Mesenchymal stem cell (in vitro differentiated cells and primary cell): Measurements from ENCODE around the gene NMUR1.

ENCODE experiments used
- DNase-seq: peaks from one replicate; pipeline ENCODE4 v3.0.0-alpha.2; 2013
- H2AFZ ChIP-seq: one replicate; pipeline ENCODE4 v1.6.1; 2013; ENCODE audit warnings: low read depth, mild to moderate bottlenecking, control low read depth, inconsistent platforms, low read length, moderate library complexity
- H2AK5ac ChIP-seq: 2 replicates; pipeline ENCODE4 v1.6.1; 2013; ENCODE audit warnings: low read length, moderate library complexity, mild to moderate bottlenecking, inconsistent platforms; ENCODE audit not compliant: severe bottlenecking
- H2BK120ac ChIP-seq: one replicate; pipeline ENCODE4 v1.6.1; 2013; ENCODE audit warnings: low read depth, mild to moderate bottlenecking, inconsistent platforms, low read length, moderate library complexity
- H2BK12ac ChIP-seq, 2 experiments: one replicate each; pipeline ENCODE4 v1.6.1; 2013; ENCODE audit warnings: inconsistent platforms in 2 of 2, low read length in 2 of 2, mild to moderate bottlenecking in 2 of 2, moderate library complexity in 2 of 2, control low read depth in 1 of 2
- H2BK15ac ChIP-seq: one replicate; pipeline ENCODE4 v1.6.1; 2013; ENCODE audit warnings: mild to moderate bottlenecking, low read depth, inconsistent platforms; ENCODE audit not compliant: poor library complexity, severe bottlenecking
- H2BK5ac ChIP-seq: 2 replicates; pipeline ENCODE4 v1.6.1; 2013; ENCODE audit warnings: low read depth, mild to moderate bottlenecking, low read length, control low read depth, inconsistent platforms; ENCODE audit not compliant: poor library complexity, severe bottlenecking
- H3K14ac ChIP-seq, 2 experiments: one replicate each; pipeline ENCODE4 v1.6.1; 2013; ENCODE audit warnings: inconsistent platforms in 2 of 2, low read length in 2 of 2, control low read depth in 1 of 2, mild to moderate bottlenecking in 1 of 2, moderate library complexity in 1 of 2
- H3K18ac ChIP-seq, 2 experiments: one replicate each; pipeline ENCODE4 v1.6.1; 2013; ENCODE audit warnings: inconsistent platforms in 2 of 2, low read length in 2 of 2, control low read depth in 1 of 2, low read depth in 1 of 2, mild to moderate bottlenecking in 1 of 2
- H3K23ac ChIP-seq, 2 experiments: one replicate each; pipeline ENCODE4 v1.6.1; 2013; ENCODE audit warnings: inconsistent platforms in 2 of 2, low read length in 2 of 2, mild to moderate bottlenecking in 2 of 2, moderate library complexity in 2 of 2, control low read depth in 1 of 2
- H3K27ac ChIP-seq: 2 replicates; pipeline ENCODE4 v1.5.1; 2013; ENCODE audit warnings: mild to moderate bottlenecking, moderate library complexity, low read length, control low read depth, inconsistent platforms; ENCODE audit not compliant: poor library complexity, severe bottlenecking
- H3K27me3 ChIP-seq, 2 experiments: 2 replicates each; pipeline versions ENCODE4 v1.6.1 to v1.7.0; 2013; ENCODE audit warnings: low read length in 2 of 2, mild to moderate bottlenecking in 2 of 2, moderate library complexity in 2 of 2, control low read depth in 1 of 2, inconsistent platforms in 1 of 2; ENCODE audit not compliant: control insufficient read depth in 1 of 2, insufficient read depth in 1 of 2
- H3K36me3 ChIP-seq, 2 experiments: 2 replicates each; pipeline versions ENCODE4 v1.6.1 to v1.7.0; 2013; ENCODE audit warnings: low read length in 2 of 2, control low read depth in 1 of 2, inconsistent platforms in 1 of 2, low read depth in 1 of 2, mild to moderate bottlenecking in 1 of 2; ENCODE audit not compliant: insufficient read depth in 2 of 2, control insufficient read depth in 1 of 2
- H3K4ac ChIP-seq, 2 experiments: one replicate each; pipeline ENCODE4 v1.6.1; 2013; ENCODE audit warnings: inconsistent platforms in 2 of 2, low read length in 2 of 2, mild to moderate bottlenecking in 2 of 2, moderate library complexity in 2 of 2, control low read depth in 1 of 2, low read depth in 1 of 2
- H3K4me1 ChIP-seq: 2 replicates; pipeline ENCODE4 v1.6.1; 2013; ENCODE audit warnings: low read depth, low read length, control low read depth; ENCODE audit not compliant: control insufficient read depth, insufficient read depth
- H3K4me2 ChIP-seq: 2 replicates; pipeline ENCODE4 v1.6.1; 2013; ENCODE audit warnings: low read length, mild to moderate bottlenecking, inconsistent platforms; ENCODE audit not compliant: poor library complexity, severe bottlenecking
- H3K4me3 ChIP-seq, 2 experiments: 2 replicates each; pipeline versions ENCODE4 v1.5.1 to v1.7.0; 2013; ENCODE audit warnings: low read length in 2 of 2, mild to moderate bottlenecking in 2 of 2, control low read depth in 1 of 2, low read depth in 1 of 2; ENCODE audit not compliant: insufficient read depth in 1 of 2
- H3K79me1 ChIP-seq: replicated peaks from 2 replicates; pipeline ENCODE4 v1.6.1; 2013; ENCODE audit warnings: mild to moderate bottlenecking, control low read depth, low read length, inconsistent platforms; ENCODE audit not compliant: poor library complexity, severe bottlenecking
- H3K9ac ChIP-seq: 2 replicates; pipeline ENCODE4 v1.7.0; 2013; ENCODE audit warnings: mild to moderate bottlenecking, low read length, moderate library complexity
- H3K9me3 ChIP-seq: 2 replicates; pipeline ENCODE4 v1.7.0; 2013; ENCODE audit warnings: mild to moderate bottlenecking, low read length; ENCODE audit not compliant: control insufficient read depth
- H4K8ac ChIP-seq: one replicate; pipeline ENCODE4 v1.6.1; 2013; ENCODE audit warnings: inconsistent platforms, mild to moderate bottlenecking, low read length, moderate library complexity
- H4K91ac ChIP-seq: one replicate; pipeline ENCODE4 v1.6.1; 2013; ENCODE audit warnings: mild to moderate bottlenecking, low read length, inconsistent platforms
- WGBS: methylation state at CpG from one replicate; pipeline ENCODE4 v1.1.7; 2013; ENCODE audit warnings: mixed read lengths; 5-methylcytosine and 5-hydroxymethylcytosine counted together

NMUR1 gene

GRCh38 chr2:231527955-231528635 is 2.1 kb downstream of the NMUR1 start:
- H2BK120ac ChIP-seq = no peak overlapping the region
- no peak overlapping the region for H3K4ac ChIP-seq
- H4K8ac ChIP-seq = no peak overlapping the region
- DNase-seq = no peak
- no peaks in the 10 kb centered on the region for H3K36me3 ChIP-seq
- H3K14ac ChIP-seq = no peak overlapping the region
- WGBS = 95% methylated on average over 30 of the region's 30 CpGs
- H2BK12ac ChIP-seq = no peak overlapping the region
- no peak overlapping the region for H4K91ac ChIP-seq
- no peak overlapping the region for H3K18ac ChIP-seq
- no peak overlapping the region for H2AFZ ChIP-seq
- H3K9me3 ChIP-seq = no peaks in the 10 kb centered on the region
- no peak overlapping the region for H3K4me2 ChIP-seq
- peaks cover 10% of the 10 kb centered on the region for H3K4me1 ChIP-seq
- no peak overlapping the region for H3K23ac ChIP-seq
- H2AK5ac ChIP-seq = no peak overlapping the region
- H3K27ac ChIP-seq = no peak overlapping the region
- H2BK5ac ChIP-seq = no peak overlapping the region
- H3K79me1 ChIP-seq = no peaks in the 10 kb centered on the region
- H3K27me3 ChIP-seq = peaks cover 31 to 34% of the 10 kb centered on the region in 2 experiments
- H3K9ac ChIP-seq = no peak overlapping the region
- H2BK15ac ChIP-seq = no peak overlapping the region
- no peak overlapping the region for H3K4me3 ChIP-seq

- DNase-seq = no peak
- Histone ChIP-seq H3K27me3 (peaks cover 29 to 31% of the 10 kb centered on the region in 2 experiments), H3K14ac (no peak overlapping the region), H2BK15ac (no peak overlapping the region), H3K4me2 (no peak overlapping the region), H3K27ac (no peak overlapping the region), H3K9ac (no peak overlapping the region), H2AFZ (no peak overlapping the region), H3K79me1 (no peaks in the 10 kb centered on the region), H2BK5ac (no peak overlapping the region), H4K91ac (no peak overlapping the region), H3K4ac (no peak overlapping the region), H3K23ac (no peak overlapping the region), H3K9me3 (no peaks in the 10 kb centered on the region), H2BK12ac (no peak overlapping the region), H4K8ac (no peak overlapping the region), H3K36me3 (no peaks in the 10 kb centered on the region), H3K18ac (no peak overlapping the region), H3K4me3 (no peak overlapping the region), H3K4me1 (peaks cover 10% of the 10 kb centered on the region), H2BK120ac (no peak overlapping the region), H2AK5ac (no peak overlapping the region)
- WGBS = 81% methylated on average over 7 of the region's 7 CpGs
Measured at GRCh38 chr2:231527091-231527395, 3.2 kb downstream of the NMUR1 start.

- Histone ChIP-seq H3K9ac (no peak overlapping the region), H3K27me3 (peaks cover 28 to 31% of the 10 kb centered on the region in 2 experiments), H3K4me2 (no peak overlapping the region), H3K27ac (no peak overlapping the region), H3K4me3 (no peak overlapping the region), H4K91ac (no peak overlapping the region), H2BK12ac (no peak overlapping the region), H4K8ac (no peak overlapping the region), H2BK15ac (no peak overlapping the region), H2BK5ac (no peak overlapping the region), H3K4ac (no peak overlapping the region), H2AFZ (no peak overlapping the region), H3K23ac (no peak overlapping the region), H3K9me3 (no peaks in the 10 kb centered on the region), H3K79me1 (no peaks in the 10 kb centered on the region), H2BK120ac (no peak overlapping the region), H3K14ac (peak overlapping the region in 1 of 2 experiments; percentile 61), H3K4me1 (peaks cover 10% of the 10 kb centered on the region), H3K36me3 (no peaks in the 10 kb centered on the region), H2AK5ac (no peak overlapping the region), H3K18ac (no peak overlapping the region)
- DNase-seq = no peak
- 89% methylated on average over 16 of the region's 16 CpGs for WGBS
Measured at GRCh38 chr2:231526341-231527090, 3.7 kb downstream of the NMUR1 start.

GRCh38 chr2:231525248-231526163 is 4.7 kb downstream of the NMUR1 start:
- Histone ChIP-seq H2BK12ac (no peak overlapping the region), H3K27ac (no peak overlapping the region), H3K79me1 (no peaks in the 10 kb centered on the region), H3K4me3 (no peak overlapping the region), H4K8ac (no peak overlapping the region), H3K9me3 (no peaks in the 10 kb centered on the region), H3K23ac (peak overlapping the region in 1 of 2 experiments; percentile 73), H2BK120ac (no peak overlapping the region), H3K14ac (no peak overlapping the region), H3K4me1 (peaks cover 10% of the 10 kb centered on the region), H2AK5ac (no peak overlapping the region), H3K27me3 (peaks cover 18 to 25% of the 10 kb centered on the region in 2 experiments), H4K91ac (no peak overlapping the region), H2AFZ (no peak overlapping the region), H3K4me2 (no peak overlapping the region), H3K4ac (no peak overlapping the region), H3K36me3 (no peaks in the 10 kb centered on the region), H2BK5ac (no peak overlapping the region), H2BK15ac (no peak overlapping the region), H3K18ac (no peak overlapping the region), H3K9ac (no peak overlapping the region)
- 95% methylated on average over 24 of the region's 24 CpGs for WGBS
- no peak for DNase-seq
